Measurements from ENCODE around the gene RAB4A.

The RAB4A gene

GRCh38 chr1:229354226-229354625 is 83.3 kb downstream of the RAB4A start:
- H3K4me3 ChIP-seq (replicated peaks; ENCODE audit: low read depth, low read length), result no peak overlapping the region
- no peak for DNase-seq (ENCODE audit: low read depth)
- TF ChIP-seq CTCF (IDR thresholded peaks at IDR 0.05; ENCODE audit: low read length, missing control alignments), result no peak

Data from fibroblast of pulmonary artery (primary cell).